GM18870 (cell line): Measurements from ENCODE around the gene FAM83D.
"Not testable (repeated sequence)": the region's sequence is repeated elsewhere in the genome, so short reads cannot be mapped to it uniquely, and the experiment has no call there.

Source experiments
- ATAC-seq: cut with Tn5 transposase; IDR thresholded peaks from one replicate; pipeline ENCODE4 v1.9.1; 2021; ENCODE audit warnings: moderate library complexity; ENCODE audit not compliant: unreplicated experiment

FAM83D gene

GRCh38 chr20:38962044-38962927, 36.1 kb downstream of the FAM83D start, which contains the start of gene DHX35:
TSS of gene DHX35 (plus strand) at chr20:38962344. CDS start at chr20:38962368, 24 bp downstream.
- ATAC-seq: peak; percentile 82

- ATAC-seq: no peak
These were observed 36.7 kb downstream of the FAM83D start for GRCh38 chr20:38962928-38963401.

- ATAC-seq: no peak
These were observed 37.5 kb downstream of the FAM83D start for GRCh38 chr20:38963745-38964144.

GRCh38 chr20:38965264-38965663, 39.0 kb downstream of the FAM83D start:
- ATAC-seq: no peak

DNA sequence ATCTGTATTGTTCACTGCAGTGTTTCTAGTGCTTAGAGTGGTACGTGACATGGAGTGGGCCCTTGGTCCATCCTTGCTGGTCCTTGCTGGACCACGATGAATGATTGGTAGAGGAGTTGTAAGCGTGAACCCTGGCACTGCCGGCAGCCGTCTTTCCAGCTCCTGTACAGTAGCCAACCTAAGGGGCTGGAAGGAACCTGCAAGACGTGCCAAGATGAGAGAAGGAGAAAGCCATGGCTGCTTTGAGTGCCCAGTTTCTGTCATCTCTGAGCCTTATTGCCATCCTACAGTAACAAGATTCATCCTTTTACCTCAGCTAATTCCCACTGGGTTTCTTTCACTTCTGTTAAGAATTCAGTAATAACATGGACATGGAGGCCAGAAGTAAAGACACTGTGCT, 41.9 kb downstream of the FAM83D start:
- ATAC-seq: no peak

DNA sequence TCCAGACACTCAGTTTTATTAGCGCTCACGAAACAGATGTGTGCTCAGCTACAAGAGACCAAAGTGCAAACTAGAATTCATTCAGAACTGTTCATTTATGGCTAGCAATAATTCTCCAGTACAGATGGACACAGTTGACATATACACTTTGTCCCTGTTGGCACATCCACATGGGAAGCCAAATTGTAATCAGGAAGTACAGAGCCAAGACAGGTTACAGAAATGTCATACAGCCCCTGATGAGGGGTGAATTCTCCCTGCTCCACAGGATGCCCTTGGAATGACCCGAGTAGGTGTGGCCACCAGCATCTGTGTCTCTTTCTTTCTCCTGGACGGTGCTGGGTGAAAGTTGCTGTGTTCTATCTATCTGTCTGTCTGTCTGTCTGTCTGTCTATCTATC, 43.5 kb downstream of the FAM83D start:
- no peak for ATAC-seq

DNA sequence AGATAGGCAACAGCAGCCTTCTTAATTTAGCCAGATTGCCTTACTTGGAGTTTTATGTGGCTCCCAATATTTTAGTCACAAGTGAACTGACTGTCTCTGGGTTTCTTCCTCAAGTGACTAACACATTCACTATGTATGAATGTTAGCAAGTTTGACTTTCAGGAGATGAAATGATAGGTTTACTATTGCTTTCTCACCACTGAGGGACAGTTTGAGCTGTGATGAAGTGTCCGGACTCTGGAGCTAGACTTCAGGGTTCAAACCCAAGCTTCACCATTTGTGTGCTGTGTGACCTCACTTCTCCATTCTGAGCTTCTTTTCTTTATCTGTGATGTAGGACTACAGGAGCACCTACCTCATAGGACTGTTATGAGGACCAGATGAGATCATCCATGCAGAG, 44.1 kb downstream of the FAM83D start:
- no peak for ATAC-seq

GRCh38 chr20:38973107-38973506, 46.9 kb downstream of the FAM83D start:
- ATAC-seq: no peak

DNA sequence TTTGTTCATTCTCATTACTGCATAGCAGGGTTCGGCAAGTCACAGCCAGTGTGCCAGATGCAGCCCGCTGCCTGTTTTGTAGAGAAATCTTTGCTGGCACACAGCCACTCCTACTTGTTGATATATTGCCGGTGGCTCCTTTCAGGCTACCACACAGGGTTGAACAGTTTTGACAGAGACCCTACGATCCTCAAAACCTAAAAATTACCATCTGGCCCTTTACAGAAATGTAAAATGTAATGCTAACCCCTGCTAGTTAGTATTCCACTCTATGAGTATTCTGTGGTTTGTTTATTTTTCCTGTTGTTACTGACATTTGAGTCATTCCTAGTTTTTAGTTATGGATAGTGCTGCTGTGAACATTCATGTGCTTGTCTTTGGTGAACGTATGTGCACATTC, 47.4 kb downstream of the FAM83D start:
- ATAC-seq: no peak

GRCh38 chr20:38975539-38976120, 49.4 kb downstream of the FAM83D start:
- no peak for ATAC-seq

DNA sequence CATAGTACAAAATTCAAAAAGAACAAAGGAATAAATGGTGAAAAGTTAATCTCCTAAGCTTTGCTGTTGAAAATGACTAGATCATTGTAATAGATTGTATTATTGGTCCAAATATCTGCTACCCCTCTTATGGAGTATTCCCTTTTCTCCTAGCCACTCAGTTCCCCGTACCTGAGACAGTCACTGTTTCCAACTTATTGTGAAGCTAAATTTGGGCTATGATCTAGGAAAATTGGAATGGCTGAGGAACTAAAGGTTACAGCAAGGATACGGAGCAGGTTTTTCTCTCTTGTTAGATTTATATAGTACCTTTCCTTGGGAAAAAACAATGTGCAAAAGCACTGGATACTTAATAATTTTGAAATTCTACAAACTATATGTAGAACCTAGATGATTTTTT, 53.2 kb downstream of the FAM83D start:
- no peak for ATAC-seq

DNA sequence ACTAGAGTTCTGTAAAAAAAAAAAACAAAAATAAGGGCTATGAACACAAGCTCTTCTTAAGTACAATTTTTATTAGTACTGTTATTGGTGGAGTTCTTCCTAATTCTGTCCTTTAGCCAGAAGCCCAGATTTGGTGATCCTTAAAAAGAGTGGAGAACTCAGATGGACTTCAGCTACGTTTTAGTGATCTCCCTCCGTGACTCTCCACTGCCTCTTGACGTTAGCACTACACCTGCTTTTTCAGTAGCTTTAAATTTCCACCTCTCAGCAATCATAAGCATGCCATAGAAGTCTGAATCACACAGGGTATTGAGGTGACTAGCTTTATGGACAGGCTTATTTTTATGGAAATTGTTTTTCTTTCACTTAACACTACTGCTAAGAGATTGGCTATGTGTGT, 53.6 kb downstream of the FAM83D start:
- no peak for ATAC-seq

- no peak for ATAC-seq
These were observed 56.1 kb downstream of the FAM83D start for GRCh38 chr20:38982291-38982690.

DNA sequence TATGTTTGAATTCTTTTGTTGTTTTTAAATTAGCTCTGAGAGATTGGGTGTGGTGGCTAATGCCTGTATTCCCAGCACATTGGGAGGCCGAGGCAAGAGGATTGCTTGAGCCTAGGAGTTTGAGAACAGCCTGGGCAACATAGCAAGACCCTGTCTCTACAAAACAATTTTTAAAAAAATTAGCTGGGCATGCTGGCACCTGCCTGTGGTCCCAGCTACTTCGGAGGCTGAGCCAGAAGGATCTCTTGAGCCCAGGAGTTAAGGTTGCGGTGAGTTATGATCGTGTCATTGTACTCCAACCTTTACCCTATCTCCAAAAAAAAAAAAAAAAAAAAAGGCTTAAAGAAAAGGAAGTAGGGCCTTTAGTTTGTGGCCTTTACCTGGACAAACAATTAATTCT, 58.8 kb downstream of the FAM83D start:
- no peak for ATAC-seq

DNA sequence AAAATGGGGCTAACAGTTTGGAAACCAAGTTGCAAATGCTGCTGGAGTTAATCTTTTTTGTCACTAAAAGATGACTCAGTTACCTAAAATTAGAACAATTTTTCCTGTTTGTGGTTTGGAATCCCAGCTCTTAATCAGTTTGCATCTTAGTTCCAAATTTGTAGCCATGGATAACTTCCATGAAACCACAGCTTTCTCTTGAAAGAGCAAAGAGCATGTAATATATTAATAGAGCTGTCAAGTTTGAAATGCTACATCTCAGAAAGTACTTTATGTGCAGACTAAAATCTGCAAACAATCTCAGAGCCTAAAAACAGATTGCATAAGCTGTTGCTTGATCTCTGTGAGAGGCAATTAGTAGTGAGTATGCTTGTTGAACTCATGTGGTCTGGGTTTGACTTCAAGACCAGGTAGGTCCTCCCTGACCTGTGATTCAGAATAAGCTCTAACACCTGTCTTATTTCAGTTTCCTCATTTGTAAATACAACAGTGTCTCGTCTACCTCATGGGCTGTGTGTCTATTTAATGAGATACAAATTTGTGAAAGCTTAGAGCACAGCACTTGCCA, 59.5 kb downstream of the FAM83D start:
- no peak for ATAC-seq

GRCh38 chr20:38986663-38987062, 60.4 kb downstream of the FAM83D start:
- ATAC-seq: no peak

DNA sequence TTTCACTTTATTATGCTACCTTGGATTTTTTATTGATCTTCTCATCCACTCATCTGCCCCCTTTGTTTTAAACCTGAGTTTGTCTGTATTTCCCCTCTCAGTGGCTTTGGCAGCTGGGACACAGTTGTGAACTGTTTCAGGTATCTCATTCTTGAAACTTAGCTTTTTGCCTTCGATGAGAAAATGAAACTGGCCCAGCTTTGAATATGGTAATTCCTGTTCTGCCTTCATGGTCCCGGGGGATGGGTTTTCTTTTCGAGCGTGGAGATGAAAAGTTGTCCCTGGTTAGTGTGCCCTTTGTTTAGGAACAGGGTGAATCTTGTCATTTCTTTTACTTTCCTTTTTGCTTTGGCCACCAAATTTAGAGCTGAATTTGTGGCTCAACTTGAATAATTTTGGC, 61.6 kb downstream of the FAM83D start:
- peak; percentile 65 for ATAC-seq

GRCh38 chr20:38990728-38991127, 64.5 kb downstream of the FAM83D start:
- no peak for ATAC-seq

DNA sequence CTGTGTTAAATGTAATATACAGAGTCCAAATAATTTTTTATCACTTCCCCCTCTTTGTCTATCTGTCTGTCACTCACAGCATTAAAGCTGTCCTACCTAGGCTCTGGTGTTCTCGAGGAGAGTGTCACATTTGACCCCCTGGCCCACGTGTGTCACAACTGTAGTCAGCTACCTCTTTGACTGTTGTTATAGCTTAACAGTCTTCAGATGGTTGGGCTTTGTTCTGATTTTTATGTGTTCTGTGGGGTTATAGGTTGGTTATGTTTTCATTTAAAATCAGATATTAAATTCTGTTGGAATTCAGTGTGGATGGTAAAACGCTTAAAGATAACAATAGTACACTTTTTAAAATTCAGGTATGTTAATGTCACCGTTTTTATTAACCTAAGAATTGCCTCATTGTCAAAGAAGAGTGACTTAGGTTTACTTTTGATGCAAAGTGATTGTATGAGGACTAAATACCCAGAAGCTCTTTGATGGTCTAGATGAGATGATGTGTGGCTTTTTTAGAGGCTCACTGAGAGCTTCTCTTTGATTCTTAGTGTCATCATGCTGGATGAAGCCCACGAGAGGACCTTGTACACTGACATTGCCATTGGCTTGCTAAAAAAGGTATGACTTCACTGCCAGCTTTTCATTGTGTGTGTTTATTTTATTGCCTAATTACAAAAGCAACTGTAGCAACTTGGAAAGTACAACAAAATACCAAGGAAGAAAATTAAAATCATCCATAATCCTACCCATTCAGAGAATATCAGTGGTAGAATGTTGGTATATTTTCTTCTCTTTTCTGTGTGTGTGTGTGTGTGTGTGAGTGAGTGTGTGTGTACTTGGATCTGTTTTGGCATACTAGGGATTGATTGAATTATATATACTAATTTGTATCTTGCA, 65.8 kb downstream of the FAM83D start:
- ATAC-seq: no peak

GRCh38 chr20:38995536-38996044, 69.4 kb downstream of the FAM83D start:
- no peak for ATAC-seq

DNA sequence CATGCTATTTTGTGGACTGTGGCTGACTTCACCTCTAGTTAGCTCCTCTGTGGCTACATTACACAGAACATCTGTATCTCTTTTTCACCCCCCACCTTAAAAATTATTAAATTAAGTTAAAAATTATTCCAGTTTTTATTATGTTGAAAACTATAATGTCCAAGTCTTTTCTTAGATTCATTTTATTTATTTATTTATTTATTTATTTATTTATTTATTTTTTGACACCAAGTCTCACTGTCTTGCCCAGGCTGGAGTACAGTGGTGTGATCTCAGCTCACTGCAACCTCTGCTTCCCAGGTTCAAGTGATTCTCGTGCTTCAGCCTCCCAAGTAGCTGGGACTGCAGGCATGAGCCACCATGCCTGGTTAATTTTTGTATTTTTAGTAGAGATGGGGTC, 70.6 kb downstream of the FAM83D start:
- not testable (repeated sequence) for ATAC-seq
